Spleen (tissue), 11 donors: ENCODE measurements around the gene MTRFR. TPM values are rescaled to one million over a fixed set of nuclear protein-coding genes. Genes with fewer than 3 reads are reported as not detected.
A peak's percentile ranks its signal among the peaks of the same experiment; 100 is the strongest.

Source experiments
- DNase-seq: peaks from one replicate; pipeline ENCODE4 v3.0.0-alpha.2; 2020
- H3K27ac ChIP-seq, 8 donors: fragments of 200-600 bp; sonication (generic) in 7 of 8; 1 replicate in 4 of 8; 2 replicates in 4 of 8; pipeline versions ENCODE4 v1.5.0 to v1.8.0; 2016 to 2021; ENCODE audit warnings: inconsistent platforms in 4 of 8, mild to moderate bottlenecking in 4 of 8, moderate library complexity in 1 of 8
- H3K27me3 ChIP-seq, 7 donors: fragments of 200-600 bp; sonication (generic) in 6 of 7; replicated peaks in 1 of 7; 1 replicate in 4 of 7; 2 replicates in 3 of 7; pipeline versions ENCODE4 v1.5.0 to v1.8.0; 2016 to 2021; ENCODE audit warnings: inconsistent platforms in 3 of 7, mild to moderate bottlenecking in 1 of 7
- H3K36me3 ChIP-seq, 6 donors: fragments of 200-600 bp; sonication (generic) in 5 of 6; 1 replicate in 4 of 6; 2 replicates in 2 of 6; pipeline versions ENCODE4 v1.5.0 to v1.8.0; 2016 to 2021; ENCODE audit warnings: inconsistent platforms in 2 of 6
- H3K4me1 ChIP-seq, 6 donors: fragments of 200-600 bp; sonication (generic) in 5 of 6; 1 replicate in 3 of 6; 2 replicates in 3 of 6; pipeline versions ENCODE4 v1.5.0 to v1.8.0; 2016 to 2021; ENCODE audit warnings: inconsistent platforms in 3 of 6
- H3K4me3 ChIP-seq, 8 donors: fragments of 200-600 bp; sonication (generic) in 7 of 8; 1 replicate in 4 of 8; 2 replicates in 4 of 8; pipeline versions ENCODE4 v1.5.0 to v1.8.0; 2016 to 2021; ENCODE audit warnings: inconsistent platforms in 4 of 8, mild to moderate bottlenecking in 4 of 8, moderate library complexity in 2 of 8
- H3K9me3 ChIP-seq, 8 donors: fragments of 200-600 bp; sonication (generic) in 7 of 8; 1 replicate in 4 of 8; 2 replicates in 4 of 8; pipeline versions ENCODE4 v1.5.0 to v1.8.0; 2016 to 2021; ENCODE audit warnings: inconsistent platforms in 4 of 8
- CTCF ChIP-seq, 11 experiments: fragments of 200-600 bp in 7 of 11; fragments of 450-650 bp in 4 of 11; sonication (generic) in 4 of 11; IDR thresholded peaks in 8 of 11; conservative IDR thresholded peaks in 3 of 11; 1 replicate in 7 of 11; 2 replicates in 4 of 11; pipeline versions ENCODE4 v1.4.0 to v1.8.0; 2016 to 2021; ENCODE audit warnings: antibody characterized with exemption in 11 of 11, inconsistent platforms in 4 of 11, mild to moderate bottlenecking in 1 of 11
- POLR2A ChIP-seq, 3 donors: fragments of 450-650 bp; IDR thresholded peaks; one replicate each; pipeline ENCODE4 v1.5.1; 2017; ENCODE audit warnings: antibody characterized with exemption in 3 of 3, mild to moderate bottlenecking in 1 of 3
- POLR2AphosphoS5 ChIP-seq, 3 donors: sonication (generic); formaldehyde crosslinking; IDR thresholded peaks; one replicate each; pipeline ENCODE4 v1.5.1; 2017; ENCODE audit warnings: antibody characterized with exemption in 3 of 3
- WGBS, 5 donors: extraction: QIAGEN DNeasy Blood & Tissue Kit in 3 of 5; methylation state at CpG; one replicate each; pipeline versions ENCODE4 v1.1.5 to v1.1.7; 2013 to 2018; 5-methylcytosine and 5-hydroxymethylcytosine counted together
- intact Hi-C: fragments of 100-400 bp; cut with DNase I; formaldehyde crosslinking; loops from one replicate; pipeline ENCODE4 v1.15.0; 2023; ENCODE audit warnings: low total_unique reads
- polyA plus RNA-seq, 3 donors: library from polyadenylated mRNA; stranded (reverse); fragments of 200-250 nt; gene quantifications; one replicate each; pipeline ENCODE4 v1.2.1, GENCODE V29; 2013
- total RNA-seq, 7 donors: library from RNA; depleted of rRNA in 3 of 7; stranded (reverse); fragments of >200 nt in 3 of 7; fragmentation: NEBNext Ultra II Directional in 4 of 7; extraction: Animal tissue kit (Norgen Biotek cat#: 25700) in 4 of 7; gene quantifications; one replicate each; pipeline versions ENCODE4 v1.1.0 to v1.2.1, GENCODE V29; 2016 to 2021
- donor health status: healthy with polysubstance abuse.
- donor health status: DM: no; HTN: no; CAD: no; lungs with moderate emphysema.
- donor health status: DM: no; HTN: no; CAD: no.
- donor health status: Bipolar disorder and iron deficiency.
- donor health status: healthy.
- donor health status: DM: no; HTN: no; CAD: no.
- donor health status: DM: yes; HTN: yes; CAD: no.

Gene MTRFR
- total and polyA plus RNA-seq, 10 donors = 11.9 to 21.0 (median 16.2) TPM

- no peak overlapping the region for H3K27ac ChIP-seq
- no peaks in the 10 kb centered on the region for H3K9me3 ChIP-seq
- H3K36me3 ChIP-seq = peaks cover 0 to 30% (median 1%) of the 10 kb centered on the region in 6 donors
- no peak for TF ChIP-seq POLR2AphosphoS5 (IDR thresholded peaks at IDR 0.05)
- no peak for TF ChIP-seq POLR2A (IDR thresholded peaks at IDR 0.05)
- TF ChIP-seq CTCF (IDR thresholded peaks at IDR 0.05 in 8 of 11, conservative IDR thresholded peaks at IDR 0.05 in 3 of 11) = no peak
- H3K27me3 ChIP-seq = no peaks in the 10 kb centered on the region
- no peak for DNase-seq
- H3K4me1 ChIP-seq = peaks cover 15 to 81% (median 51%) of the 10 kb centered on the region in 6 donors
- no peak overlapping the region for H3K4me3 ChIP-seq
- intact Hi-C loops = no loop called here
- WGBS, 5 donors = 56 to 78% (median 57%) methylated on average over 5 of the region's 5 CpGs
Measured at GRCh38 chr12:123227581-123228258, 5.5 kb upstream of the MTRFR start.

- TF ChIP-seq CTCF (IDR thresholded peaks at IDR 0.05 in 8 of 11, conservative IDR thresholded peaks at IDR 0.05 in 3 of 11) (no peak), POLR2A (IDR thresholded peaks at IDR 0.05) (no peak), POLR2AphosphoS5 (IDR thresholded peaks at IDR 0.05) (no peak)
- intact Hi-C loops = no loop called here
Measured at GRCh38 chr12:123229051-123229450, 4.2 kb upstream of the MTRFR start.

GRCh38 chr12:123231931-123232330 lies 1.3 kb upstream of the MTRFR start:
- intact Hi-C loops = loop anchor here (5.0 to 10.0 kb wide), 2 partner anchors 250 to 377 kb away; partner anchors contain the start of gene ARL6IP4
- H3K4me3 ChIP-seq = peak overlapping the region; percentile 60 to 97 (median 81)
- H3K36me3 ChIP-seq = peaks cover 0 to 18% (median 0%) of the 10 kb centered on the region in 6 donors
- H3K9me3 ChIP-seq = no peaks in the 10 kb centered on the region
- no peak for TF ChIP-seq POLR2A (IDR thresholded peaks at IDR 0.05)
- 22 to 30% (median 27%) methylated on average over 5 of the region's 5 CpGs for WGBS, 5 donors
- DNase-seq = no peak
- peaks cover 35 to 88% (median 78%) of the 10 kb centered on the region in 6 donors for H3K4me1 ChIP-seq
- no peaks in the 10 kb centered on the region for H3K27me3 ChIP-seq
- H3K27ac ChIP-seq = peak overlapping the region in 7 of 8 donors; percentile 88 to 96 (median 95)

More at GRCh38 chr12:123229051-123229450, 4.2 kb upstream of the MTRFR start:
- Histone ChIP-seq H3K4me3 (peak overlapping the region in 3 of 8 donors; percentile 5 to 42 (median 18)), H3K9me3 (no peaks in the 10 kb centered on the region), H3K27me3 (no peaks in the 10 kb centered on the region), H3K36me3 (peaks cover 0 to 20% (median 0%) of the 10 kb centered on the region in 6 donors), H3K4me1 (peaks cover 16 to 73% (median 53%) of the 10 kb centered on the region in 6 donors), H3K27ac (peak overlapping the region in 7 of 8 donors; percentile 28 to 67 (median 61))
- 17 to 34% (median 20%) methylated on average over 3 of the region's 3 CpGs for WGBS, 5 donors
- DNase-seq = no peak

GRCh38 chr12:123232472-123232806 lies 797 bp upstream of the MTRFR start:
- Histone ChIP-seq H3K9me3 (no peaks in the 10 kb centered on the region), H3K4me3 (peak overlapping the region; percentile 60 to 97 (median 81)), H3K27ac (peak overlapping the region; percentile 80 to 96 (median 94)), H3K27me3 (no peaks in the 10 kb centered on the region), H3K36me3 (peaks cover 0 to 19% (median 0%) of the 10 kb centered on the region in 6 donors), H3K4me1 (peaks cover 36 to 89% (median 82%) of the 10 kb centered on the region in 6 donors)
- TF ChIP-seq POLR2AphosphoS5 (IDR thresholded peaks at IDR 0.05) (no peak), CTCF (IDR thresholded peaks at IDR 0.05 in 8 of 11, conservative IDR thresholded peaks at IDR 0.05 in 3 of 11) (no peak), POLR2A (IDR thresholded peaks at IDR 0.05) (no peak)
- no peak for DNase-seq
- intact Hi-C loops = loop anchor here (5.0 to 10.0 kb wide), 2 partner anchors 250 to 378 kb away; partner anchors contain the start of gene ARL6IP4
- WGBS, 5 donors = 0 to 2% (median 0%) methylated on average over 15 of the region's 15 CpGs
